ENCODE measurements around the gene MGAT5.

GRCh38 chr2:134435936-134436335 lies 182.1 kb downstream of the MGAT5 start:
- TF ChIP-seq CTCF (IDR thresholded peaks at IDR 0.05): no peak
- no peak for TF ChIP-seq POLR2A (IDR thresholded peaks at IDR 0.05)
- no peak for TF ChIP-seq EP300 (IDR thresholded peaks at IDR 0.05)
